Adrenal gland (tissue), 5 donors: ENCODE measurements around the gene SDC3.

Source experiments
- POLR2A ChIP-seq, 2 donors: fragments of 450-650 bp; IDR thresholded peaks; one replicate each; pipeline ENCODE4 v1.6.1; 2017; ENCODE audit warnings: antibody characterized with exemption in 2 of 2, mild to moderate bottlenecking in 2 of 2, moderate library complexity in 1 of 2
- TF ChIP-seq, protein P1 (sequence below), 6 experiments: fragments of 450-650 bp in 4 of 6; fragments of 200-600 bp in 2 of 6; sonication (generic) in 1 of 6; IDR thresholded peaks; 1 replicate in 5 of 6; 2 replicates in 1 of 6; pipeline versions ENCODE4 v1.5.1 to v1.8.0; 2016 to 2021; ENCODE audit warnings: antibody characterized with exemption in 6 of 6, mild to moderate bottlenecking in 2 of 6, moderate library complexity in 1 of 6
- donor health status: DM: no; HTN: no; CAD: no.

DNA sequence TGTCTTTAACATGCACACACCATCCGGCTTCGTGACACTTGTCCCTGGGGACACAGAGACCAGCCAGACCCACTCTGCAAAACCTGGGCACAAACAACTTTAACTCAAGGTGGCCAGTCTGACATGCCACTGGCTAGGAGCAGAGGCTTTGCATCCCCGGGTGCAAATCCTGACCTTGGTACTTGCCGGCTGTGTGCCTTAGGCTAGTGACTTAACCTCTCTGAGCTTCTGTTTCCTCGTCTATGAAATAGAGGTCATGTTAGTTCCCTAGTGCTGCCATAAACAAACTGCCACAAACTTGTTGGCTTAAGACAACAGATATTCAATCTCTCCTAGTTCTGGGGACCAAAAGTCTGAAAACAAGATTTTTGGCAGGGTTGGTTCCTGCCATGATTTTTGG is 60.4 kb downstream of the SDC3 start:
- TF ChIP-seq, protein P1, sequence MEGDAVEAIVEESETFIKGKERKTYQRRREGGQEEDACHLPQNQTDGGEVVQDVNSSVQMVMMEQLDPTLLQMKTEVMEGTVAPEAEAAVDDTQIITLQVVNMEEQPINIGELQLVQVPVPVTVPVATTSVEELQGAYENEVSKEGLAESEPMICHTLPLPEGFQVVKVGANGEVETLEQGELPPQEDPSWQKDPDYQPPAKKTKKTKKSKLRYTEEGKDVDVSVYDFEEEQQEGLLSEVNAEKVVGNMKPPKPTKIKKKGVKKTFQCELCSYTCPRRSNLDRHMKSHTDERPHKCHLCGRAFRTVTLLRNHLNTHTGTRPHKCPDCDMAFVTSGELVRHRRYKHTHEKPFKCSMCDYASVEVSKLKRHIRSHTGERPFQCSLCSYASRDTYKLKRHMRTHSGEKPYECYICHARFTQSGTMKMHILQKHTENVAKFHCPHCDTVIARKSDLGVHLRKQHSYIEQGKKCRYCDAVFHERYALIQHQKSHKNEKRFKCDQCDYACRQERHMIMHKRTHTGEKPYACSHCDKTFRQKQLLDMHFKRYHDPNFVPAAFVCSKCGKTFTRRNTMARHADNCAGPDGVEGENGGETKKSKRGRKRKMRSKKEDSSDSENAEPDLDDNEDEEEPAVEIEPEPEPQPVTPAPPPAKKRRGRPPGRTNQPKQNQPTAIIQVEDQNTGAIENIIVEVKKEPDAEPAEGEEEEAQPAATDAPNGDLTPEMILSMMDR (IDR thresholded peaks at IDR 0.05), result no peak
- no peak for TF ChIP-seq POLR2A (IDR thresholded peaks at IDR 0.05)
